Posterior cingulate gyrus (tissue), 11 donors: ENCODE data around the gene DGLUCY.
A peak's percentile ranks its signal among the peaks of the same experiment; 100 is the strongest.
"Not testable (repeated sequence)": the region's sequence is repeated elsewhere in the genome, so short reads cannot be mapped to it uniquely, and the experiment has no call there.

Experiments
- DNase-seq, 10 donors: peaks; one replicate each; pipeline versions ENCODE4 v3.0.0 to v3.0.0-alpha.2; 2020 to 2021; ENCODE audit warnings: mixed read lengths in 3 of 10
- intact Hi-C: fragments of 100-400 bp; cut with DNase I; formaldehyde crosslinking; loops from one replicate; pipeline ENCODE4 v1.15.1; 2023

Gene DGLUCY

GRCh38 chr14:91113829-91114078 lies at the start of gene DGLUCY:
DGLUCY (plus strand) TSS chr14:91114073; CDS start chr14:91160295, 46,222 bp downstream.
- intact Hi-C loops: loop anchor here (2.0 kb wide), 1 partner anchor 53 kb away; the partner anchor contains the start of gene RPS6KA5
- DNase-seq: peak in 3 of 10 donors; percentile 94 to 99 (median 98)

- intact Hi-C loops: no loop called here
- no peak for DNase-seq
These were observed 48.6 kb upstream of the DGLUCY start for GRCh38 chr14:91065266-91065665.

GRCh38 chr14:91067186-91067585 lies 46.7 kb upstream of the DGLUCY start:
- intact Hi-C loops: no loop called here
- DNase-seq: no peak

GRCh38 chr14:91068642-91069041 lies 45.2 kb upstream of the DGLUCY start:
- no peak for DNase-seq
- intact Hi-C loops: no loop called here

GRCh38 chr14:91070572-91070971 lies 43.3 kb upstream of the DGLUCY start:
- DNase-seq: no peak
- intact Hi-C loops: no loop called here

GRCh38 chr14:91075553-91075952 lies 38.3 kb upstream of the DGLUCY start:
- intact Hi-C loops: no loop called here
- no peak for DNase-seq

GRCh38 chr14:91078095-91078737 lies 35.7 kb upstream of the DGLUCY start:
- DNase-seq: no peak
- intact Hi-C loops: no loop called here

GRCh38 chr14:91080071-91080470 lies 33.8 kb upstream of the DGLUCY start:
- intact Hi-C loops: no loop called here
- no peak for DNase-seq

- DNase-seq: no peak
- intact Hi-C loops: no loop called here
These were observed 31.6 kb upstream of the DGLUCY start for GRCh38 chr14:91082282-91082681.

GRCh38 chr14:91084516-91084915 lies 29.4 kb upstream of the DGLUCY start:
- no peak for DNase-seq
- intact Hi-C loops: no loop called here

- DNase-seq, intact Hi-C loops: not testable (repeated sequence)
These were observed 26.4 kb upstream of the DGLUCY start for GRCh38 chr14:91087470-91087869.

- intact Hi-C loops: no loop called here
- DNase-seq: no peak
These were observed 25.2 kb upstream of the DGLUCY start for GRCh38 chr14:91088585-91089235.

GRCh38 chr14:91089958-91090535 lies 23.8 kb upstream of the DGLUCY start:
- intact Hi-C loops: no loop called here
- no peak for DNase-seq

GRCh38 chr14:91090743-91091142 lies 23.1 kb upstream of the DGLUCY start:
- DNase-seq: no peak
- intact Hi-C loops: no loop called here

- intact Hi-C loops: no loop called here
- no peak for DNase-seq
These were observed 21.8 kb upstream of the DGLUCY start for GRCh38 chr14:91092073-91092472.

GRCh38 chr14:91093743-91094472 lies 20.0 kb upstream of the DGLUCY start:
- DNase-seq, intact Hi-C loops: not testable (repeated sequence)

- intact Hi-C loops: no loop called here
- no peak for DNase-seq
These were observed 19.1 kb upstream of the DGLUCY start for GRCh38 chr14:91094772-91095171.

GRCh38 chr14:91095178-91095577 lies 18.7 kb upstream of the DGLUCY start:
- DNase-seq: no peak
- intact Hi-C loops: no loop called here

- DNase-seq, intact Hi-C loops: not testable (repeated sequence)
These were observed 16.2 kb upstream of the DGLUCY start for GRCh38 chr14:91097657-91098056.

- DNase-seq: no peak
- intact Hi-C loops: no loop called here
These were observed 15.3 kb upstream of the DGLUCY start for GRCh38 chr14:91098591-91098990.

GRCh38 chr14:91100102-91100501 lies 13.8 kb upstream of the DGLUCY start:
- DNase-seq: no peak
- intact Hi-C loops: no loop called here
